Mesenchymal stem cell (in vitro differentiated cells and primary cell): ENCODE data around the gene ZNF740.

ENCODE experiments used
- DNase-seq: peaks from one replicate; pipeline ENCODE4 v3.0.0-alpha.2; 2013
- H2AFZ ChIP-seq: one replicate; pipeline ENCODE4 v1.6.1; 2013; ENCODE audit warnings: low read depth, mild to moderate bottlenecking, control low read depth, inconsistent platforms, low read length, moderate library complexity
- H2AK5ac ChIP-seq: 2 replicates; pipeline ENCODE4 v1.6.1; 2013; ENCODE audit warnings: low read length, moderate library complexity, mild to moderate bottlenecking, inconsistent platforms; ENCODE audit not compliant: severe bottlenecking
- H2BK120ac ChIP-seq: one replicate; pipeline ENCODE4 v1.6.1; 2013; ENCODE audit warnings: low read depth, mild to moderate bottlenecking, inconsistent platforms, low read length, moderate library complexity
- H2BK12ac ChIP-seq, 2 experiments: one replicate each; pipeline ENCODE4 v1.6.1; 2013; ENCODE audit warnings: inconsistent platforms in 2 of 2, low read length in 2 of 2, mild to moderate bottlenecking in 2 of 2, moderate library complexity in 2 of 2, control low read depth in 1 of 2
- H2BK15ac ChIP-seq: one replicate; pipeline ENCODE4 v1.6.1; 2013; ENCODE audit warnings: mild to moderate bottlenecking, low read depth, inconsistent platforms; ENCODE audit not compliant: poor library complexity, severe bottlenecking
- H2BK5ac ChIP-seq: 2 replicates; pipeline ENCODE4 v1.6.1; 2013; ENCODE audit warnings: low read depth, mild to moderate bottlenecking, low read length, control low read depth, inconsistent platforms; ENCODE audit not compliant: poor library complexity, severe bottlenecking
- H3K14ac ChIP-seq, 2 experiments: one replicate each; pipeline ENCODE4 v1.6.1; 2013; ENCODE audit warnings: inconsistent platforms in 2 of 2, low read length in 2 of 2, control low read depth in 1 of 2, mild to moderate bottlenecking in 1 of 2, moderate library complexity in 1 of 2
- H3K18ac ChIP-seq, 2 experiments: one replicate each; pipeline ENCODE4 v1.6.1; 2013; ENCODE audit warnings: inconsistent platforms in 2 of 2, low read length in 2 of 2, control low read depth in 1 of 2, low read depth in 1 of 2, mild to moderate bottlenecking in 1 of 2
- H3K23ac ChIP-seq, 2 experiments: one replicate each; pipeline ENCODE4 v1.6.1; 2013; ENCODE audit warnings: inconsistent platforms in 2 of 2, low read length in 2 of 2, mild to moderate bottlenecking in 2 of 2, moderate library complexity in 2 of 2, control low read depth in 1 of 2
- H3K27ac ChIP-seq: 2 replicates; pipeline ENCODE4 v1.5.1; 2013; ENCODE audit warnings: mild to moderate bottlenecking, moderate library complexity, low read length, control low read depth, inconsistent platforms; ENCODE audit not compliant: poor library complexity, severe bottlenecking
- H3K27me3 ChIP-seq, 2 experiments: 2 replicates each; pipeline versions ENCODE4 v1.6.1 to v1.7.0; 2013; ENCODE audit warnings: low read length in 2 of 2, mild to moderate bottlenecking in 2 of 2, moderate library complexity in 2 of 2, control low read depth in 1 of 2, inconsistent platforms in 1 of 2; ENCODE audit not compliant: control insufficient read depth in 1 of 2, insufficient read depth in 1 of 2
- H3K36me3 ChIP-seq, 2 experiments: 2 replicates each; pipeline versions ENCODE4 v1.6.1 to v1.7.0; 2013; ENCODE audit warnings: low read length in 2 of 2, control low read depth in 1 of 2, inconsistent platforms in 1 of 2, low read depth in 1 of 2, mild to moderate bottlenecking in 1 of 2; ENCODE audit not compliant: insufficient read depth in 2 of 2, control insufficient read depth in 1 of 2
- H3K4ac ChIP-seq, 2 experiments: one replicate each; pipeline ENCODE4 v1.6.1; 2013; ENCODE audit warnings: inconsistent platforms in 2 of 2, low read length in 2 of 2, mild to moderate bottlenecking in 2 of 2, moderate library complexity in 2 of 2, control low read depth in 1 of 2, low read depth in 1 of 2
- H3K4me1 ChIP-seq: 2 replicates; pipeline ENCODE4 v1.6.1; 2013; ENCODE audit warnings: low read depth, low read length, control low read depth; ENCODE audit not compliant: control insufficient read depth, insufficient read depth
- H3K4me2 ChIP-seq: 2 replicates; pipeline ENCODE4 v1.6.1; 2013; ENCODE audit warnings: low read length, mild to moderate bottlenecking, inconsistent platforms; ENCODE audit not compliant: poor library complexity, severe bottlenecking
- H3K4me3 ChIP-seq, 2 experiments: 2 replicates each; pipeline versions ENCODE4 v1.5.1 to v1.7.0; 2013; ENCODE audit warnings: low read length in 2 of 2, mild to moderate bottlenecking in 2 of 2, control low read depth in 1 of 2, low read depth in 1 of 2; ENCODE audit not compliant: insufficient read depth in 1 of 2
- H3K79me1 ChIP-seq: replicated peaks from 2 replicates; pipeline ENCODE4 v1.6.1; 2013; ENCODE audit warnings: mild to moderate bottlenecking, control low read depth, low read length, inconsistent platforms; ENCODE audit not compliant: poor library complexity, severe bottlenecking
- H3K9ac ChIP-seq: 2 replicates; pipeline ENCODE4 v1.7.0; 2013; ENCODE audit warnings: mild to moderate bottlenecking, low read length, moderate library complexity
- H3K9me3 ChIP-seq: 2 replicates; pipeline ENCODE4 v1.7.0; 2013; ENCODE audit warnings: mild to moderate bottlenecking, low read length; ENCODE audit not compliant: control insufficient read depth
- H4K8ac ChIP-seq: one replicate; pipeline ENCODE4 v1.6.1; 2013; ENCODE audit warnings: inconsistent platforms, mild to moderate bottlenecking, low read length, moderate library complexity
- H4K91ac ChIP-seq: one replicate; pipeline ENCODE4 v1.6.1; 2013; ENCODE audit warnings: mild to moderate bottlenecking, low read length, inconsistent platforms
- WGBS: methylation state at CpG from one replicate; pipeline ENCODE4 v1.1.7; 2013; ENCODE audit warnings: mixed read lengths; 5-methylcytosine and 5-hydroxymethylcytosine counted together

The ZNF740 gene

DNA sequence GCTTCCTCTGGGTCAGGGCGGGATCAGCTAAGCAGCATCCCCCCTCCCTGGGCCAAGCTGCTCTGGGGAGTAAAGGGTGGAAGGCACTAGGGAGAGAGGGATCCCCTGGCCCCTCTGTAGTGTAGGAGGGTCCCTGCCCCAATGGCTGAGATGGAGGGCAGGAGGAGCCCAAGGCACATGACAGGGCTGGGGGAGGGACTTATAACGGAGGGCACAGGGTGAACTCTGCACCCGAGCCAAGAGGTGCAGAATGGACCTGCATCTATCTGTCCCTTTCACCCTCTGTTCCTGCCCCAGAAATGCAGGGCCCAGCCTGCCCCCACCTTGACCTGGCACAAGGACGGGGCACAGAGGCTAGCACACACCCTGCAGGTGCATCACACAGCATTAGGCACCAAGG, 30.3 kb downstream of the ZNF740 start:
- H2AK5ac ChIP-seq = no peak overlapping the region
- 76% methylated on average over 4 of the region's 4 CpGs for WGBS

DNA sequence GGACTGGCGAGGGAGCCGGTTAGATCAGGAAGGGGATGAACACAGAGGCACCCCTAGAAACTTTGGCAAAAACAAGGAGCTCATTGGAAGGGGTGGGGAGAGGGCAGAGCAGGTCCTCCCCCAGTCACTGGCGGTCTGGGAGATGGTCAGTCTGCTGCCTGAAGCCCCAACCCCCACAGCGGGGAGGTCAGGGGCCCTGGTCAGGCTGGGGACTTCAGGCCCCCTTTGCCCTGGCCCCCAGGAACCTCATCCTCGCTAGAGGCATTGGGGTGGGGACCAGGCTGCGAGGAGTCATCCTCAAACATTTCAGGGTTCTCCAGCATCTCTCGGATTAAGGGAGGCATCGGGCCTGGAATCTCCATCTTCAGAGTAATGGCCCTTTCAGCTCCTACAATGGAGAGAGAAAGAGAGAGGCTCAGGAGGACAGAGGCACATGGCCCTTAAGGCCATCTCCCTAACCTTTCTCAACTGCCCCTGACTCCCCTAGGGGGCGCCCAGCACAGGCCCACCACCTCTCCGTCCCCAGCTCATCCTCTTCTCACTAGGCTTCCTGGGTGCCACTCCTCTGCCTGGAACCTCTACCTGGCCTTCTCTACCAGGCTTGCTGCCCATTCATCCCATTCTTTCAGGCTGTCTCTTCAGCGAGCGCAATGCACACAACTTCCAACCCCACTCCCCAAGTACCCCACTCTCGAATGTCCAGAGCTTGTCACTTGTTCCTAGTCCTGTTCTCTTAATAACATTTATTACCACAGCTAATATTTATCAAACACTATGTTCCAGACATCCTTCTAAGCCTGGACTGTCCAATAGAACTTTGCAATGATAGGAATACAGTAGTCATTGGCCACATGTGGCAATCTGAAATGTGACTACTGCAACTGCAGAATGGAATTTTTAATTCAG, 31.2 kb downstream of the ZNF740 start:
- Histone ChIP-seq H3K27me3 (no peaks in the 10 kb centered on the region), H3K4ac (no peak overlapping the region), H3K4me2 (no peak overlapping the region), H2AK5ac (no peak overlapping the region), H2BK120ac (no peak overlapping the region), H3K4me1 (peaks cover 3% of the 10 kb centered on the region), H2BK12ac (no peak overlapping the region), H3K27ac (no peak overlapping the region), H3K4me3 (no peak overlapping the region), H2AFZ (no peak overlapping the region), H3K18ac (no peak overlapping the region), H3K36me3 (peaks cover 48 to 66% of the 10 kb centered on the region in 2 experiments), H3K79me1 (peaks cover 3% of the 10 kb centered on the region), H3K14ac (no peak overlapping the region), H3K9me3 (no peaks in the 10 kb centered on the region), H3K23ac (no peak overlapping the region), H4K91ac (no peak overlapping the region), H2BK5ac (no peak overlapping the region), H4K8ac (no peak overlapping the region), H2BK15ac (no peak overlapping the region), H3K9ac (no peak overlapping the region)
- 89% methylated on average over 13 of the region's 13 CpGs for WGBS
- no peak for DNase-seq

More for the DNA sequence above, 30.3 kb downstream of the ZNF740 start:
- H3K4me2 ChIP-seq = no peak overlapping the region
- H4K91ac ChIP-seq = no peak overlapping the region
- H2BK15ac ChIP-seq = no peak overlapping the region
- H3K4ac ChIP-seq = no peak overlapping the region
- no peak overlapping the region for H3K14ac ChIP-seq
- H3K27ac ChIP-seq = no peak overlapping the region
- H4K8ac ChIP-seq = no peak overlapping the region
- H2AFZ ChIP-seq = no peak overlapping the region
- no peak overlapping the region for H2BK12ac ChIP-seq
- DNase-seq = no peak
- no peak overlapping the region for H3K9ac ChIP-seq
- H2BK5ac ChIP-seq = no peak overlapping the region
- H2BK120ac ChIP-seq = no peak overlapping the region
- H3K18ac ChIP-seq = no peak overlapping the region
- H3K4me1 ChIP-seq = peaks cover 6% of the 10 kb centered on the region
- no peak overlapping the region for H3K23ac ChIP-seq
- no peaks in the 10 kb centered on the region for H3K27me3 ChIP-seq
- H3K79me1 ChIP-seq = peaks cover 3% of the 10 kb centered on the region
- H3K4me3 ChIP-seq = no peak overlapping the region
- H3K36me3 ChIP-seq = peaks cover 48 to 63% of the 10 kb centered on the region in 2 experiments
- no peaks in the 10 kb centered on the region for H3K9me3 ChIP-seq

DNA sequence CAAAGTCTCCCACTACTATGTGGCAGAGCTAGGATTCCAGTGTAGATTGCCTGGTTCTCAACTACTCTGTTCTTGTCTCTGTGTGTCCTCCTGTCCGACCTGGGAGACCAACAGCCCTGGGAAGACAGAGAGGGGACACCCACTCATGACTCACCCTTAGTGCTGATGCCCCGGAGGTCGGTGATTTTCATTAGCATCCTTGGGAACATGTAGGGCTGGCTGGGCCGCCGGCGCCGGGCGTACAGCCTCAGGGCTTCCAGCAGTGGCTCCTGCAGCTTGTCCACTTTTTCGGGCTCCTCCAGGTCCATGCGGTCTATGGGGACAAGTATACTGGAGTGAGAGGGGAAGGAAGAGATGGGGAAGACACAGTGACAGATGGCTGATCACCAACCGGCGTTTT, 32.4 kb downstream of the ZNF740 start:
- Histone ChIP-seq H3K4ac (no peak overlapping the region), H3K27ac (no peak overlapping the region), H3K36me3 (peaks cover 48 to 66% of the 10 kb centered on the region in 2 experiments), H3K23ac (no peak overlapping the region), H2BK5ac (no peak overlapping the region), H3K4me3 (no peak overlapping the region), H2AFZ (no peak overlapping the region), H3K9ac (peak overlapping the region; percentile 41), H3K4me1 (peaks cover 9% of the 10 kb centered on the region), H2AK5ac (no peak overlapping the region), H3K27me3 (no peaks in the 10 kb centered on the region), H3K4me2 (no peak overlapping the region), H2BK120ac (no peak overlapping the region), H2BK12ac (no peak overlapping the region), H3K14ac (no peak overlapping the region), H3K79me1 (peaks cover 11% of the 10 kb centered on the region), H3K18ac (no peak overlapping the region), H4K91ac (no peak overlapping the region), H4K8ac (no peak overlapping the region), H3K9me3 (no peaks in the 10 kb centered on the region), H2BK15ac (peak overlapping the region; percentile 29)
- 55% methylated on average over 12 of the region's 12 CpGs for WGBS
- no peak for DNase-seq

DNA sequence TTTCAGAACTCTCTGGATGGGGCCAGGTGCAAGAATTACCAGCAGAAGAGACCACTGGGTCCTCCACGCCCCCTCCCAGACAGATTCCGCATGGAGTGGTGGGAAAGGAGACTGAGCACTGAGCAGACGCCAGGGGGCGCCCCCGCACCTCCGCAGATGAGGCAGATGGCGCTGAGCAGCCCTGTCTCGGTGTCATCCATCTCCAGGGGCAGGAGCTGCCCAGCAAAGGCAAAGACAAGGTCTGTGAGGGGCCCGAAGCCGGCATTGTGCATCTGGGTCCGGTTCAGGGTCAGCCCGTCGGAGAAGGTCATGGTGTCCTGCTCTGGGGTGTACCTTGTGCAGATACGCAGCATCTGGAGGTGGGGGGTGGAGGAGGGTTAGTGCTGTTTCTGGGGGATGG, 32.8 kb downstream of the ZNF740 start:
- Histone ChIP-seq H3K23ac (no peak overlapping the region), H2BK12ac (no peak overlapping the region), H3K4me3 (no peak overlapping the region), H3K14ac (no peak overlapping the region), H2AK5ac (no peak overlapping the region), H4K91ac (no peak overlapping the region), H3K4me2 (no peak overlapping the region), H2AFZ (no peak overlapping the region), H2BK120ac (no peak overlapping the region), H3K9me3 (no peaks in the 10 kb centered on the region), H3K4me1 (peaks cover 10% of the 10 kb centered on the region), H3K36me3 (peaks cover 48 to 66% of the 10 kb centered on the region in 2 experiments), H3K79me1 (peaks cover 11% of the 10 kb centered on the region), H3K9ac (peak overlapping the region; percentile 41), H2BK15ac (no peak overlapping the region), H3K27me3 (no peaks in the 10 kb centered on the region), H4K8ac (no peak overlapping the region), H3K4ac (no peak overlapping the region), H3K18ac (no peak overlapping the region), H2BK5ac (no peak overlapping the region), H3K27ac (no peak overlapping the region)
- DNase-seq = peak; percentile 75
- 9% methylated on average over 14 of the region's 14 CpGs for WGBS
